Stimulated activated CD8-positive, alpha-beta memory T cell treated with anti-CD3 and anti-CD28 coated beads, Interleukin-7, amount 100 ng/mL, for 24 hours (primary cell): ENCODE results near the gene NGF.

Source experiments
- DNase-seq: peaks from one replicate; pipeline ENCODE4 v3.0.0-alpha.2; 2020; ENCODE audit warnings: low read depth

NGF gene

GRCh38 chr1:115336741-115337140, 1.3 kb downstream of the NGF start:
- no peak for DNase-seq

- no peak for DNase-seq
Measured at GRCh38 chr1:115332813-115333608, 5.0 kb downstream of the NGF start.

GRCh38 chr1:115331558-115332331, 6.3 kb downstream of the NGF start:
- no peak for DNase-seq

- DNase-seq, result no peak
Measured at GRCh38 chr1:115330480-115331013, 7.5 kb downstream of the NGF start.

- no peak for DNase-seq
Measured at GRCh38 chr1:115329965-115330364, 8.1 kb downstream of the NGF start.

- no peak for DNase-seq
Measured at GRCh38 chr1:115327270-115327669, 10.8 kb downstream of the NGF start.

GRCh38 chr1:115326419-115326818, 11.6 kb downstream of the NGF start:
- DNase-seq, result no peak

- no peak for DNase-seq
Measured at GRCh38 chr1:115325874-115326273, 12.2 kb downstream of the NGF start.

- DNase-seq, result no peak
Measured at GRCh38 chr1:115324649-115325420, 13.2 kb downstream of the NGF start.

- no peak for DNase-seq
Measured at GRCh38 chr1:115323366-115324004, 14.6 kb downstream of the NGF start.

GRCh38 chr1:115322631-115323030, 15.4 kb downstream of the NGF start:
- no peak for DNase-seq

- no peak for DNase-seq
Measured at GRCh38 chr1:115320377-115320776, 17.7 kb downstream of the NGF start.

GRCh38 chr1:115319706-115320105, 18.3 kb downstream of the NGF start:
- no peak for DNase-seq

GRCh38 chr1:115317101-115318012, 20.7 kb downstream of the NGF start:
- no peak for DNase-seq

- no peak for DNase-seq
Measured at GRCh38 chr1:115314765-115315164, 23.3 kb downstream of the NGF start.

GRCh38 chr1:115314092-115314491, 24.0 kb downstream of the NGF start:
- no peak for DNase-seq

GRCh38 chr1:115313182-115313581, 24.9 kb downstream of the NGF start:
- no peak for DNase-seq

- no peak for DNase-seq
Measured at GRCh38 chr1:115312742-115313141, 25.3 kb downstream of the NGF start.

- no peak for DNase-seq
Measured at GRCh38 chr1:115311474-115311989, 26.5 kb downstream of the NGF start.
